CD4-positive, alpha-beta T cell treated with Interleukin-4 for 1 hour (primary cell): ENCODE results near the gene PLCB1.
"Not testable (repeated sequence)": the region's sequence is repeated elsewhere in the genome, so short reads cannot be mapped to it uniquely, and the experiment has no call there.

Experiments
- DNase-seq, 2 donors: peaks; one replicate each; pipeline ENCODE4 v3.0.0-alpha.2; 2020 to 2022

PLCB1 gene

GRCh38 chr20:8635048-8635572 is 503.0 kb downstream of the PLCB1 start:
- DNase-seq, result no peak

- DNase-seq, result no peak
Measured at GRCh38 chr20:8635837-8636236, 503.8 kb downstream of the PLCB1 start.

- DNase-seq, result no peak
Measured at GRCh38 chr20:8639112-8639778, 507.2 kb downstream of the PLCB1 start.

GRCh38 chr20:8640461-8640860 is 508.4 kb downstream of the PLCB1 start:
- no peak for DNase-seq

- no peak for DNase-seq
Measured at GRCh38 chr20:8642247-8642646, 510.2 kb downstream of the PLCB1 start.

GRCh38 chr20:8644468-8644867 is 512.4 kb downstream of the PLCB1 start:
- DNase-seq, result not testable (repeated sequence)

GRCh38 chr20:8645326-8645725 is 513.3 kb downstream of the PLCB1 start:
- DNase-seq, result no peak

- no peak for DNase-seq
Measured at GRCh38 chr20:8646033-8646441, 514.0 kb downstream of the PLCB1 start.

GRCh38 chr20:8646716-8647115 is 514.6 kb downstream of the PLCB1 start:
- DNase-seq, result no peak

GRCh38 chr20:8647961-8648441 is 515.9 kb downstream of the PLCB1 start:
- no peak for DNase-seq

- no peak for DNase-seq
Measured at GRCh38 chr20:8648466-8648865, 516.4 kb downstream of the PLCB1 start.

- DNase-seq, result no peak
Measured at GRCh38 chr20:8652396-8652795, 520.3 kb downstream of the PLCB1 start.

- no peak for DNase-seq
Measured at GRCh38 chr20:8654486-8654885, 522.4 kb downstream of the PLCB1 start.

- no peak for DNase-seq
Measured at GRCh38 chr20:8656335-8656734, 524.3 kb downstream of the PLCB1 start.

GRCh38 chr20:8657664-8658063 is 525.6 kb downstream of the PLCB1 start:
- DNase-seq, result no peak

GRCh38 chr20:8658103-8658502 is 526.0 kb downstream of the PLCB1 start:
- no peak for DNase-seq

GRCh38 chr20:8661229-8661952 is 529.3 kb downstream of the PLCB1 start:
- DNase-seq, result no peak

- no peak for DNase-seq
Measured at GRCh38 chr20:8662433-8662954, 530.4 kb downstream of the PLCB1 start.

GRCh38 chr20:8663424-8663823 is 531.4 kb downstream of the PLCB1 start:
- DNase-seq, result no peak

GRCh38 chr20:8664778-8665177 is 532.7 kb downstream of the PLCB1 start:
- DNase-seq, result no peak

- DNase-seq, result no peak
Measured at GRCh38 chr20:8667306-8667705, 535.2 kb downstream of the PLCB1 start.

- no peak for DNase-seq
Measured at GRCh38 chr20:8670207-8670892, 538.3 kb downstream of the PLCB1 start.

- no peak for DNase-seq
Measured at GRCh38 chr20:8670893-8671215, 538.8 kb downstream of the PLCB1 start.
